HepG2 (cell line): ENCODE data around the gene PTPRH.

Source experiments
- CTCF ChIP-seq: sonication (generic); formaldehyde crosslinking; IDR thresholded peaks from 2 replicates; pipeline ENCODE4 v1.5.0; 2020; ENCODE audit warnings: mild to moderate bottlenecking, missing genetic modification reagents, moderate library complexity
- SMAD9 ChIP-seq: sonication (generic); formaldehyde crosslinking; IDR thresholded peaks from 2 replicates; pipeline ENCODE4 v1.5.1; 2020; ENCODE audit warnings: mild to moderate bottlenecking, missing genetic modification reagents

GRCh38 chr19:55245236-55245904, 36.1 kb upstream of the PTPRH start:
- TF ChIP-seq CTCF (CRISPR knock-in tag), result no peak
- no peak for TF ChIP-seq SMAD9
